T47D (cell line): Measurements from ENCODE around the gene ANP32B.
"Not testable (repeated sequence)": the region's sequence is repeated elsewhere in the genome, so short reads cannot be mapped to it uniquely, and the experiment has no call there.

Experiments
- DNase-seq, 2 experiments: peaks; one replicate each; pipeline versions ENCODE4 v3.0.0 to v3.0.0-alpha.2; 2011 to 2012; ENCODE audit warnings: low read depth in 1 of 2, low spot score in 1 of 2
- JUND ChIP-seq: IDR thresholded peaks from 2 replicates; pipeline ENCODE4 v1.6.1; 2012; ENCODE audit warnings: low read depth
- in situ Hi-C: cut with HindIII; loops from 2 replicates; pipeline ENCODE4 v1.10.0; 2016; ENCODE audit warnings: low sequenced_read_pairs, low pct_unique_long_range_greater_than_20kb

ANP32B gene

DNA sequence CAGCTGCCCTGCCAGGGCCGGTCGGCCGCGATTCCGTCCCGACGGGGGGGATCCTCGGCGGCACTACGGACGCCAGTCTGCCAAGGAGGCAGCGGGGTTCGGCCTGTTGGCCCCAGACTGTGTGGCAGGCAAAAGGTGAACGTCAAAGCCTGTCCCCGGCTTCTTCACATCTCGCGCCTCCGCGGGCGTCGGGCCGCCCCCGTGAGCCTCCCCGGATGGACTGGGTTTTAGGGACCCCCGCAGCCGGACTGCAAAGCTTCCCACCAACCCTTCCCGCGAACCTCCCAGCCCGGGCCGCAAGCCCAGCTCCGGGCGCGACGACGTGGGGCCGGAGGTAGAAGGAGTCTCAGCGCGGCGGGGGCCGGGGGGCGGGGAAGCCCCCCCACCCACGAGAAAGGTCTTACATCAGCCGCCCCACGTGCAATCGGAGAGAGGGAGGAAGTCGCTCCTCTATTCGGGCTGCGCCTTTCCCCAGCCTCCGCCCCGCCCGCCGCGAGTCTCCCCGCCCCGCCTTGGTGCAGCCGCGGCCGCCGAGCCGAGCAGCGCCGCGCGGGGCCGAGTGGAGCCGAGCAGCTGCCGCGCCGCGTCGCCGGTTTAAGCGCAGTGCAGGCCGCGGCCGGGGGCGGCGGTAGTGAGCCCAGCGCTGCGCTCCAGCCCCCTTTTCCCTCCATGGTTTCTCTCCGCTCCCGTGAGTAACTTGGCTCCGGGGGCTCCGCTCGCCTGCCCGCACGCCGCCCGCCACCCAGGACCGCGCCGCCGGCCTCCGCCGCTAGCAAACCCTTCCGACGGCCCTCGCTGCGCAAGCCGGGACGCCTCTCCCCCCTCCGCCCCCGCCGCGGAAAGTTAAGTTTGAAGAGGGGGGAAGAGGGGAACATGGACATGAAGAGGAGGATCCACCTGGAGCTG is at the start of gene ANP32B:
Gene ANP32B (plus strand): TSS at position 659 of the 906 bp plus-strand sequence. CDS start 215 bp downstream, at position 874.
- TF ChIP-seq JUND = no peak
- peak; percentile 77 to 90 for DNase-seq
- in situ Hi-C loops = no loop called here

DNA sequence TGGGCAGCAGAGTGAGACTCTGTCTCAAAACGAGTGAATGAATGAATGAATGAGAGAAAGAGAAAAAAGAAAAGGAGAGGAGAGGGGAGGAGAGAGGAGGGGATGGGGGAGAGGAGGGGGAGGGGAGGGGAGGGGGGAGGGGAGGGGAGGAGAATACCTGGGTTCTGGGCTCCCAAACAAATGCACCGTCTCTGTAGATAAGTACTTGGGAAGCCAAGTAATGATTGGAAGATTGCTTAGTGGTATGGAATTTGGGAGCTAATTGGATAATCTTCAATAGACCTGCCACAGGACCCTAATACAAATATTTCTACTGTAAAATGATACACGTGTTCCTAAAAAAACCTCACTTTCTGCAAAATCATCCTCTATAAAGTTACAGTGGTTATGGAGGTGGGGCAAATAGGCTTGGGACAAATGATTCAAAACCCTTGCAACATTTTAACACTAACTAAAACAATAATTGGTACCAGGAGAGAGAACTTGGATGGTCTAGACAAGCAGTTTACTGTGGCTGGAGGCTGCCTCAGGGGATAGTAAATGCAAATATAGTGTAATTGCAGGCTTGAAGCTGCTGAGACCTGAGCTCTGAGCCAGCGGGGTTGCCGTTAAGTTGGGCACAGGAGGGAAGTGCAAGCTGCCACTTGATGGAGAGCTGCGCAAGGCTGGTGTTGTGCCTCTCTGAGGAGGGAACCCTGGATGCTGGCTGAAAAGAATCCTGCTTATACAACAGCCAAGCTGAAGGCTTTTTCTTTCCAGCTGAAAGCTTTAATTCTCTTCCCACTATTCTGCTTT is 48.6 kb upstream of the ANP32B start:
- in situ Hi-C loops = no loop called here
- TF ChIP-seq JUND = no peak
- DNase-seq = no peak

- no peak for TF ChIP-seq JUND
- no peak for DNase-seq
- in situ Hi-C loops = no loop called here
These were observed 47.9 kb upstream of the ANP32B start for GRCh38 chr9:97935276-97935675.

DNA sequence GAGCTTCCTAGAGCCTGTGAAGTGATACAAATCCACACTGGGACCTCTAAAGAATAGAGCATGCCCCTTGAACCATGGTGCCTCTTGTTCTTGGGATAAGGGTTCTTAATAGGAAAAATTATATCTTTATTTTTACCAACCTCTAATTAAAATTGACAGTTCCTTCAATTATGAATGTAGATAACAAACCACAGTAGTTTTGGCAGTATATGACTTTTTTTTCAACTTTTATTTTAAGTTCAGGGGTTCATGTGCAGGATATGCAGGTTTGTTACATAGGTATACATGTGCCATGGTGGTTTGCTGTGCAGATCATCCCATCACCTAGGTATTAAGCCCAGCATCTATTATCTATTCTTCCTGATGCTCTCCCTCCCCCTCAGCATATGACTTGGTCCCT is 46.1 kb upstream of the ANP32B start:
- DNase-seq = no peak
- in situ Hi-C loops = no loop called here
- TF ChIP-seq JUND = no peak

- no peak for DNase-seq
- in situ Hi-C loops = no loop called here
These were observed 45.0 kb upstream of the ANP32B start, which contains the start of gene HEMGN for GRCh38 chr9:97938081-97938644. HEMGN (minus strand) TSS chr9:97938172; CDS start chr9:97938136, 36 bp downstream.

GRCh38 chr9:97940233-97940632 is 42.9 kb upstream of the ANP32B start:
- TF ChIP-seq JUND = no peak
- DNase-seq = no peak
- in situ Hi-C loops = no loop called here

More at GRCh38 chr9:97938081-97938644, 45.0 kb upstream of the ANP32B start, which contains the start of gene HEMGN:
- no peak for TF ChIP-seq JUND

DNA sequence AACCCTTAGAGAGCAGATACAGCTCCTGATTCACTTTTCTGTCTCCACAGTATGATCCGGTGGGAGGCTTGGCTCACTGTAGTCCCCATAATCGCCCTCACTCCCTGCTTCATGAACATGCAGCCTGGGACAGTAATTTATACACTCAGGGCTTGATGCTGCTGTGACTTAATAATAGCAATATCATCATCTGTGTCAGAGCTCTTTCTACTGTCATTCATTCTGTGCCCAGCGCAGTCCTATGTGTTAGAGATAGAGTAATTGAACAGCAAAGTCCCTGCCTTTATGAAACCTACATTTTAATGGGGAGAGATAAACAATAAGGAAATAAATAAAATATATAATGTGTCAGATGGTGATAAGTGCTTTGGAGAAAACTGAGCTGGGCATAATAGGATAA is 42.4 kb upstream of the ANP32B start:
- in situ Hi-C loops = no loop called here
- TF ChIP-seq JUND = no peak
- DNase-seq = no peak

GRCh38 chr9:97941323-97941722 is 41.8 kb upstream of the ANP32B start:
- no peak for TF ChIP-seq JUND
- no peak for DNase-seq
- in situ Hi-C loops = no loop called here

GRCh38 chr9:97943308-97943855 is 39.8 kb upstream of the ANP32B start:
- no peak for TF ChIP-seq JUND
- no peak for DNase-seq
- in situ Hi-C loops = no loop called here

GRCh38 chr9:97944612-97945011 is 38.5 kb upstream of the ANP32B start:
- DNase-seq = no peak

DNA sequence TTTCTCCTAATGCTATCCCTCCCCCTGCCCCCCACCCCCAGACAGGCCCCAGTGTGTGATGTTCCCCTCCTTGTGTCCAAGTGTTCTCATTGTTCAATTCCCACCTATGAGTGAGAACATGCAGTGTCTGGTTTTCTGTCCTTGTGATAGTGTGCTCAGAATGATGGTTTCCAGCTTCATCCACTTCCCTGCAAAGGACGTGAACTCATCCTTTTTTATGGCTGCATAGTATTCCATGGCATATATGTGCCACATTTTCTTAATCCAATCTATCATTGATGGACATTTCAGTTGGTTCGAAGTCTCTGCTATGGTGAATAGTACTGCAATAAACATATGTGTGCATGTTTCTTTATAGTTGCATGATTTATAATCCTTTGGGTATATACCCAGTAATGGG is 37.7 kb upstream of the ANP32B start:
- DNase-seq, in situ Hi-C loops: not testable (repeated sequence)

More at GRCh38 chr9:97944612-97945011, 38.5 kb upstream of the ANP32B start:
- in situ Hi-C loops = no loop called here
- no peak for TF ChIP-seq JUND

DNA sequence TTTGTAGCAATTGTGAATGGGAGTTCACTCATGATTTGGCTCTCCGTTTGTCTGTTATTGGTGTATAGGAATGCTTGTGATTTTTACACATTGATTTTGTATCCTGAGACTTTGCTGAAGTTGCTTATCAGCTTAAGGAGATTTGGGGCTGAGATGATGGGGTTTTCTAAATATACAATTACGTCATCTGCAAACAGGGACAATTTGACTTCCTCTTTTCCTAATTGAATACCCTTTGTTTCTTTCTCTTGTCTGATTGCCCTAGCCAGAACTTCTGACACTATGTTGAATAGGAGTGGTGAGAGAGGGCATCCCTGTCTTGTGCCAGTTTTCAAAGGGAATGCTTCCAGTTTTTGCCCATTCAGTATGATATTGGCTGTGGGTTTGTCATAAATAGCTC is 36.0 kb upstream of the ANP32B start:
- in situ Hi-C loops, DNase-seq: not testable (repeated sequence)

GRCh38 chr9:97950873-97951272 is 32.3 kb upstream of the ANP32B start:
- DNase-seq = peak in 1 of 2 experiments; percentile 24
- in situ Hi-C loops = not testable (repeated sequence)
